GM12892 (cell line): ENCODE measurements around the gene RNF151.

Source experiments
- POLR2A ChIP-seq: IDR thresholded peaks from 2 replicates; pipeline ENCODE4 v1.6.1; 2011; ENCODE audit warnings: low read depth, low read length, control low read depth
- POLR2AphosphoS5 ChIP-seq: IDR thresholded peaks from 2 replicates; pipeline ENCODE4 v1.6.1; 2011; ENCODE audit warnings: low read depth, low read length, control low read depth

GRCh38 chr16:1973461-1974156 lies 7.0 kb downstream of the RNF151 start:
- TF ChIP-seq POLR2AphosphoS5 (no peak), POLR2A (no peak)
